GM23338 (cell line): ENCODE data around the gene FHIT.

Experiments used
- CTCF ChIP-seq, 2 experiments: fragments of 200-600 bp in 1 of 2; sonication (generic) in 1 of 2; conservative IDR thresholded peaks; 2 replicates each; pipeline versions ENCODE4 v1.5.1 to v1.6.1; 2016 to 2017; ENCODE audit warnings: antibody characterized with exemption in 2 of 2, low read depth in 2 of 2, mild to moderate bottlenecking in 2 of 2, moderate library complexity in 1 of 2
- POLR2AphosphoS5 ChIP-seq: IDR thresholded peaks from 2 replicates; pipeline ENCODE4 v1.6.1; 2016; ENCODE audit warnings: antibody characterized with exemption, low read depth
- ZNF331 ChIP-seq: fragments of 250-450 bp; sonication (Bioruptor Pico); IDR thresholded peaks from 2 replicates; pipeline ENCODE4 v1.5.0; 2020; ENCODE audit warnings: low read depth, mild to moderate bottlenecking, moderate library complexity

- TF ChIP-seq ZNF331 (no peak), CTCF (conservative IDR thresholded peaks at IDR 0.05; ENCODE audit: low read depth in 2 of 2) (no peak), POLR2AphosphoS5 (no peak)
Observed at GRCh38 chr3:60243456-60243855, 1007.8 kb downstream of the FHIT start.
